Measurements from ENCODE around the gene KRTAP12-3.

Gene KRTAP12-3

DNA sequence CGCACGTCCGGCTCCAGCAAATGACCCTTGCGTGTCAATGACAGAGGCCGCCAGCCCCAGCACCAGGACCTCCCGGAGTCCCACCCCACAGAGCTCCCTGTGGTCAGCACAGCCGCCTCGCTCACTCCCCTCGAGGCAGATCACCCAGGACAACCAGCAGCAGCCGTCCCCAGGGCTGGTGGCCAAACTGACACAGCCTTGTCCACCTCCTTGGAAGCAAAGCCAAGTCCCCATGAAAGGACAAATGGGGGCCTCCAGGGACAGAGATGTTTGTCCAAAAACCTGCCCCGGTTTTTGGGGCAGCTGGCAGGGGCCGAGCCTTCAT lies 18.4 kb upstream of the KRTAP12-3 start:
- Histone ChIP-seq H3K79me2 (ENCODE audit: insufficient read depth, low read length) (no peaks in the 10 kb centered on the region), H4K20me1 (ENCODE audit: insufficient read depth, low read length) (no peaks in the 10 kb centered on the region), H3K36me3 (ENCODE audit: insufficient read depth, low read length) (no peaks in the 10 kb centered on the region), H3F3A (ENCODE audit: insufficient read depth, low read length) (no peaks in the 10 kb centered on the region), H3K27ac (ENCODE audit: low read depth, low read length, poor library complexity, severe bottlenecking) (no peak overlapping the region), H3K9me2 (ENCODE audit: low read depth, low read length) (no peaks in the 10 kb centered on the region), H3K9ac (ENCODE audit: low read length) (no peak overlapping the region), H2AFZ (ENCODE audit: low read length) (no peak overlapping the region), H3K9me3 (ENCODE audit: low read length) (peaks cover 4% of the 10 kb centered on the region), H3K4me1 (ENCODE audit: insufficient read depth, low read length, severe bottlenecking) (no peaks in the 10 kb centered on the region), H3K4me3 (ENCODE audit: low read depth, low read length, poor library complexity, severe bottlenecking) (no peak overlapping the region), H3K27me3 (ENCODE audit: insufficient read depth, low read length) (no peaks in the 10 kb centered on the region), H3K4me2 (ENCODE audit: low read length) (no peak overlapping the region)
- no peak for TF ChIP-seq EZH2 (IDR thresholded peaks at IDR 0.05; ENCODE audit: borderline replicate concordance, low read length)
- TF ChIP-seq, protein P1, sequence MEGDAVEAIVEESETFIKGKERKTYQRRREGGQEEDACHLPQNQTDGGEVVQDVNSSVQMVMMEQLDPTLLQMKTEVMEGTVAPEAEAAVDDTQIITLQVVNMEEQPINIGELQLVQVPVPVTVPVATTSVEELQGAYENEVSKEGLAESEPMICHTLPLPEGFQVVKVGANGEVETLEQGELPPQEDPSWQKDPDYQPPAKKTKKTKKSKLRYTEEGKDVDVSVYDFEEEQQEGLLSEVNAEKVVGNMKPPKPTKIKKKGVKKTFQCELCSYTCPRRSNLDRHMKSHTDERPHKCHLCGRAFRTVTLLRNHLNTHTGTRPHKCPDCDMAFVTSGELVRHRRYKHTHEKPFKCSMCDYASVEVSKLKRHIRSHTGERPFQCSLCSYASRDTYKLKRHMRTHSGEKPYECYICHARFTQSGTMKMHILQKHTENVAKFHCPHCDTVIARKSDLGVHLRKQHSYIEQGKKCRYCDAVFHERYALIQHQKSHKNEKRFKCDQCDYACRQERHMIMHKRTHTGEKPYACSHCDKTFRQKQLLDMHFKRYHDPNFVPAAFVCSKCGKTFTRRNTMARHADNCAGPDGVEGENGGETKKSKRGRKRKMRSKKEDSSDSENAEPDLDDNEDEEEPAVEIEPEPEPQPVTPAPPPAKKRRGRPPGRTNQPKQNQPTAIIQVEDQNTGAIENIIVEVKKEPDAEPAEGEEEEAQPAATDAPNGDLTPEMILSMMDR (IDR thresholded peaks at IDR 0.05; ENCODE audit: low read length) = no peak

DNA sequence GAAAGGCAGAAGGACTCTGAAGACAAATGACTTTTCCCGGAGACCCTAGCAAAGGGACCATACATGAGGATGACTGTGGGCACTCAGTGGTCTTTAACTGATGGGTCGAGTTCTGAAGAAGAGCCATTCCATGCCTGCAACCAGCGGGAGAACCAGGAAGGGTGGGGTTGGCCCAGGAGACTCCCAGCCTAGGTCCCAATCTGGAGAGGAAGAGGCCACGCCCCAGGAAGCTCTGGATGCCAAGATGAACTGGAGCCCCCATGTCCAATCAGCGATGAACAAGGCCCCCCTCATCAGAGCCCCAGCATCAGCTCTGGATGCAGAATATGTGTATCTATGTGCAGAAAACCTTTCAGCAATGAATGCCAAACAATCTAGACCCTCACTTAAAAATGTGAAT lies 17.0 kb upstream of the KRTAP12-3 start:
- no peak overlapping the region for H3K4me3 ChIP-seq (ENCODE audit: low read depth, low read length, poor library complexity, severe bottlenecking)
- H3K27me3 ChIP-seq (ENCODE audit: insufficient read depth, low read length) = no peaks in the 10 kb centered on the region
- no peaks in the 10 kb centered on the region for H3K9me2 ChIP-seq (ENCODE audit: low read depth, low read length)
- no peaks in the 10 kb centered on the region for H3K4me1 ChIP-seq (ENCODE audit: insufficient read depth, low read length, severe bottlenecking)
- no peaks in the 10 kb centered on the region for H3K79me2 ChIP-seq (ENCODE audit: insufficient read depth, low read length)
- H2AFZ ChIP-seq (ENCODE audit: low read length) = no peak overlapping the region
- H3K9me3 ChIP-seq (ENCODE audit: low read length) = peaks cover 8% of the 10 kb centered on the region
- no peaks in the 10 kb centered on the region for H3K36me3 ChIP-seq (ENCODE audit: insufficient read depth, low read length)
- TF ChIP-seq EZH2 (IDR thresholded peaks at IDR 0.05; ENCODE audit: borderline replicate concordance, low read length) = no peak
- TF ChIP-seq, protein P1 (IDR thresholded peaks at IDR 0.05; ENCODE audit: low read length) = no peak
- H4K20me1 ChIP-seq (ENCODE audit: insufficient read depth, low read length) = no peaks in the 10 kb centered on the region
- no peaks in the 10 kb centered on the region for H3F3A ChIP-seq (ENCODE audit: insufficient read depth, low read length)
- no peak overlapping the region for H3K27ac ChIP-seq (ENCODE audit: low read depth, low read length, poor library complexity, severe bottlenecking)
- no peak overlapping the region for H3K4me2 ChIP-seq (ENCODE audit: low read length)
- H3K9ac ChIP-seq (ENCODE audit: low read length) = no peak overlapping the region

DNA sequence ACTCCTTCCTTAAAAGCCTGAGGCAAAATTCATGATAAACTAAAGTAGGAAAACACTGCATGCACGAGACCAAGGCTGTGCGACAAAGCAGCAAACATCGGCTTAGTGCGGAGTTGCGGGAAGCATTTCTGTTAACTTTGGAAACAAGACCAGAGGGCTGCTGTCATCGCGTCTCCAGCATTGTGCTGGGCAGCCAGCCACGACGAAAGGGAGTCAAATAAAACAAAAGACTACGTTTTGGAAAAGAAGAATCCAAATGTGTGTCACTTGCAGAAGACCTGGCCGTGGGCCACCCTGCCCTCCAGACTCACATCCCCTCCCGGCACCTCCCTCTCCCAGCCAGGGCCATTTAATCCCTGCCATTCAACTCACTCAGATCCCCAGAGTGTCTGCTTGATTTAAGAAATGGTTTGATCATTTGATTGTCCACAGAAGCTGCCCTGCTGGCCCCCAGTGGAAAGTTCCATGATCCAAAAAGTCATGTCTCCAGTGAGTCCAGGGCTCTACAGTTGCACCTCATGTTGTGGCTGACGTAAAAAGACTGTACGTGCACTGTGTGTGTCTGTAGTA lies 13.9 kb upstream of the KRTAP12-3 start:
- no peak overlapping the region for H3K27ac ChIP-seq (ENCODE audit: low read depth, low read length, poor library complexity, severe bottlenecking)
- no peaks in the 10 kb centered on the region for H3K79me2 ChIP-seq (ENCODE audit: insufficient read depth, low read length)
- H3K4me3 ChIP-seq (ENCODE audit: low read depth, low read length, poor library complexity, severe bottlenecking) = no peak overlapping the region
- H3K9me2 ChIP-seq (ENCODE audit: low read depth, low read length) = no peaks in the 10 kb centered on the region
- TF ChIP-seq EZH2 (IDR thresholded peaks at IDR 0.05; ENCODE audit: borderline replicate concordance, low read length) = no peak
- TF ChIP-seq, protein P1 (IDR thresholded peaks at IDR 0.05; ENCODE audit: low read length) = no peak
- H2AFZ ChIP-seq (ENCODE audit: low read length) = no peak overlapping the region
- H4K20me1 ChIP-seq (ENCODE audit: insufficient read depth, low read length) = no peaks in the 10 kb centered on the region
- H3K36me3 ChIP-seq (ENCODE audit: insufficient read depth, low read length) = no peaks in the 10 kb centered on the region
- peaks cover 8% of the 10 kb centered on the region for H3K9me3 ChIP-seq (ENCODE audit: low read length)
- no peak overlapping the region for H3K4me2 ChIP-seq (ENCODE audit: low read length)
- no peak overlapping the region for H3K9ac ChIP-seq (ENCODE audit: low read length)
- no peaks in the 10 kb centered on the region for H3F3A ChIP-seq (ENCODE audit: insufficient read depth, low read length)
- no peaks in the 10 kb centered on the region for H3K27me3 ChIP-seq (ENCODE audit: insufficient read depth, low read length)
- H3K4me1 ChIP-seq (ENCODE audit: insufficient read depth, low read length, severe bottlenecking) = no peaks in the 10 kb centered on the region
